ENCODE measurements around the gene MREG.

MREG gene

DNA sequence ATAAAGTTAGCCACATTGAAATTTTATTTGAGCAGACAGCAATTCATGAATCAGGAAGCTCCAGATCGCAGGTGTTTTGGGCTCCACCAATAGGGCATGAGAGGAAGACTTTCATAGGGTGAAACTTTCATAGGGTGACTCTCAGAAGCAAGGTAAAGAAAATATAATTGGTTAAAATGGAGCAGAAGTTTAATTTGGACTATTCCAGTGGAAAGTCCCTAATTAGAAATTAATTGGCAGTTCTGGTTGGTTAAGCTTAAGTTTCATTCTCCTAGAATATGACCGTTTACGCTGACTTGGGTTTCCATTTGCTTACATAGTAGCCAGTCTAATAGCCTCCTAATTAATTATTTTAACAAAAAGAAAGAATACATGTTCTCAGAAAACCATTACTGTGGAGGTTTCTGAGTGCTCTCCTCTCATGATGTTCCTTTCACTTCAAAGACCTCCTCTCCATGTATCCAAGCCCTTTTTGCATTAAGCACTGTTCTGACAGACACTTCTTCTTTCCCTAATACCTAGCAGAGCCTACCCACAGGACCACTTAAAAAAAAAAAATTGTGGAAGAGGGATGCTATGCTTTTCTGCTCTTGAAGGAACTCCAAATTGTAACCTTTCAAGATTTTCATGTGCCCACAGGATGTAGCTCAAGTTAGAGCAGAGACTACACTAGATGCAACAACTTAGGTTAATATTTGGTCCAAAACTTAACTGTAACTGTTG, 99.1 kb downstream of the MREG start:
- DNase-seq, result no peak

DNA sequence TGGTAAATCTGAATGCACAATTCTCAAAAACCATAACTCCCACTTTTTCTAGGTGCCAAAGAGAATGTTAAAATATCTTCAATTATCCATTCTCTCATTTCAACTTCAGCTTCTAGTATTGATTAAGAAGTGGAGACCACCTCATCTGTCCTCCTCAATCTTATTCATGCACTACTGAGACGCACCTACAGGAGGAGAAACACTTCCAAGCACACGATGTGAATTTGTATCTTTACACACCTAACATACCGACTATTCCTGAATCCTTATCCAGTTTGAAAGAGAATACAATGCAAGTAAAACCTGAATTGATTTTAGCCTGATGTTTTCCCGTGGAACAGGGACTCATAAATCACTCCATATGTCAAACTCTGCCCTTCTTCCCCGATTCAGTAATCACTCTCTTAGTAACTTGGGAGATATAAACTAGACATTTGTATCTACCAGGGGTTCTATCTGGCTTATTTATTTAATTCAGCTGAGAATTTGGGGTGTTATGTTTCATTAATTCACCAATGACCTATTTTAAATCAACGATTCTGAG, 101.0 kb downstream of the MREG start:
- DNase-seq, result no peak

DNA sequence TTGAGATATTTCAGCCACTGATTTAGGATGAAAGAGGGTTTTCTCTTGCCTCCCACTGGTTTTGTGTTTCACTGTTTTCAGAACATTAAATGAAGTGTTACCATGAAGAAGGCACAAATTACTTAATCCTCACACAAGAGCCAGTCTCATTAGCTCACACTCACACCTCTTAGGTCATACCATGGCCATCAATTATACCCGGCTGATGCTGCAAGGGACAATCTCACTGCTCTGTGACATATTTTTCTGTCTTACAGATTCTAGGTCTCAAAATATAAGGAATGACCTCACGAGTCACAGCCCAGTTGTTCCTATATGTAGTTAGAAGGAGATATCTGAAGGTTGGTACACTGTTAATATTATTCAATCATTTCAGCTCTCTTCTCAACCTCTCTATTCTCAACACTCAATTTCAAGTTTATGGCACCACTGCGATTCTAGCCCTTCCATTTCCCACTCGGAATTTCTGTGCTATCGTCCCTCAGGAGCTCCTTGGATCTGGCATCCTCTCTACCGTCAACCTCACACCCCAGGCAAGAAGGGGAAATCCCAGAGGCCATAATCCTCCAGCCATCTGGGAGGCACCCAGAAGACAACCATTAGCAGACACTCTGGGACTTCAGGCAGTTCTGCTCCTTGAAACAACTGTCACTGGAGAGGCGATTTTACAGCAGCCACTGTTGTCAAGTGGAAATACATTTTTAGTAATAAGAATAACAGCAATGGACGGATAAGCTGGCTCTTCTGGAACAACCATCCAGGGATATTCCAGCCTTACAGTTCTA, 101.9 kb downstream of the MREG start:
- DNase-seq, result no peak

DNA sequence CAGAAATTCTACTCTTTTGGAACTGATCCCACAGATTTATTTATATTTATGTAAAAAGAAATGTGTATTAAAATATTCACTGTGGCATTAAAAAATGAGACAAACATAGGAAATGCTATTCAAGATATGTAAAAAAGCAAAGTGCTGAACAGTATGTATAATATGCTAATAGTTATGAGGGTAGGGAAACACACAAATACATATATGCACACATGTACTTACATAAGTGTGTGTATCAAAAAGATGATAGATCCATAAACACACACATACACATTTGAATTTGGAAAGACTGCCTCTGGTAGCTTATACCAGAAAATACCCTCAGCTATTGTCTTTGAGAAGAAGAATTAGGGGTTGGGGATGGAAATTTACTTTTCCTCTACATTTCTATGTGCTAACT, 103.2 kb downstream of the MREG start:
- DNase-seq, result no peak

DNA sequence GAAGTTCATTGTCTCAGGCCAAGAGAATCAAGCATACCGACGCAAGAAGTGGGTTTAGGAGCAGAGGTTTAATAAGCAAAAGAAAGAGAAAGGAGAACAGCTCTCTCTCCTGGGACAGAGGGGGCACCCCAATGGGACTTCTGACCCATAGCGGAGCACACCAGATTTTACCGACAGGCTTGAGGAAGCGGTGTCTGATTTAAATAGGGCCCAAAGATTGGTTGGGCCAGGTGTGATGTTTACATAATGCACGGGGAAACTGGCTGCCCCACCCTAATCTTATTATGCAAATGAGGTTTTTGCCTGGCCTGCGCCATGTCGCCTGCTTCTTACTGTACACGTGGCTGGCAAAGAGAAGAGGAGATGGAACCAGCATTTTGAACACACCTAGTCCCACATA, 106.2 kb downstream of the MREG start:
- peak; percentile 29 to 72 for DNase-seq

DNA sequence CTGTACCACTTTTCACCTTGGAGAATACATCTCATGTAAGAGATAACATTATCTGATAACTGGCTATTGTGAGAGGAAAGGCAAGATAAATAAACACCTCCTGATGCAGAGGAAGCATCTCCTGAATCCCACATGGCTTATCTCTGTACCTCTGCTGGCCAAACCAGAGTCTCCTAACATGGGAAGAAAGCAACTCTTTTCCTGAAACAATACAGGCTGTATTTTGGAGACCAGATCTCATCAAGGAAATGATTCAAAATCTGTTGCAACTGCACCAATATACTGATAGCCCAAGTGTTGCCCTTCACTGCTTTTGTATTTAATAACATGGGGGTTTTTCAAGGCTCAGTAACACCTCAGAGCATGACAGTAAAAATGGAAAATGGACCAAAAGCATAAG, 106.9 kb downstream of the MREG start:
- no peak for DNase-seq

DNA sequence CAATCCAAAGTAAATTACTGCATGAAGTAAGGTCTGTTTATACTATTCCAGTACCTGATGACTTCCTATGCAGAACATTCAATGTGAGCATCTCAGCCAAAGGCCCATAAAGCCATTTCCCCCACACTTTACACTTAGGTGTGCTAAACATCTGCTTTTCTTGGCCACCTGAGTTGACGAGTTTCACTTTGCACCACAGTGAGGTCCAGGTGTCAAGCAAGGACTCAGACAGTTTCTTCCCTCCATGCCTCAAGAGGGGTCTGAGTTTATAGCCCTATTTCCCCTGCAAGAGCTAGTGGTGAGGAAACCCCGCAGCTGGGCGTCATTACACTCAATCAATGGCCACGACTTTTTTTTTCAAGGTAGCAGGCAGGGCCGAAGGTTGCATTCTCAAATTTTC, 107.7 kb downstream of the MREG start:
- no peak for DNase-seq

DNA sequence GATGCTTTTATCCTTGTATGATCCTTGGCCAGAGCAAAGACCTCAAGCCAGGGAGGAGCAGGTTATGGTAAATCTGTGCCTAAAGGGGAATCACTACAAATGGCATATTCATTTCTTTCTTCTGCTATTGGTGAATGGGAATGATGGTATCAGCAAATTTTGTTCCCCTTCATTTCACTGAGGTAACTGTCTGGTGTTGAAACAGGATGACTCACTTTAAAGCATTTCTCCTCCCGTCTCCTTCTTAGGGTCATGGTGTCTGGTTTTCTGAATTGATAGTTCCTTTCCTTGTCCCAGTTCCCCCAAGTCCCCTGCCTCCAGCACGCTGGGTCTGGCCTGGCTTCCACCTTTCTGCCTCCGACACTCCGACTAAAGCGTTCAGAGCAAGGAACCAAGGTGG, 109.2 kb downstream of the MREG start:
- no peak for DNase-seq

DNA sequence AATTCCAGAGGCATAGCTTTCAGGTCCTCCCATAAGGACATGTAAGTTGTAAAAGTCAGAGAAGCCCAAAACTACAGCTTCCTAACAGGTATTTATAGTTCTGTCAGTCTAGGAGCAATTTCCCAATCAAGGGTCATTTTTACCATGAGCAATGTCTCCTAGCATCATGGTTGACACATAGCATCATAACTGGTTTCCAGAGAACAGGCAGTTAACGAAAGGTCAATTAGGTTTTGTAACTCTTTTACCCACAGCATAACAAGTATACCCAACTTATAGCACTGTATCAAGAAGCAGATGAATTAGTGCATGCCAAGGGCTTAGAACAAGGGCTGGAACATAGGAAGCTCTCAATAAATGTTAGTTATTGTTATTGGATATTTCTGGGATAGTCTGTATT, 110.1 kb downstream of the MREG start:
- no peak for DNase-seq

DNA sequence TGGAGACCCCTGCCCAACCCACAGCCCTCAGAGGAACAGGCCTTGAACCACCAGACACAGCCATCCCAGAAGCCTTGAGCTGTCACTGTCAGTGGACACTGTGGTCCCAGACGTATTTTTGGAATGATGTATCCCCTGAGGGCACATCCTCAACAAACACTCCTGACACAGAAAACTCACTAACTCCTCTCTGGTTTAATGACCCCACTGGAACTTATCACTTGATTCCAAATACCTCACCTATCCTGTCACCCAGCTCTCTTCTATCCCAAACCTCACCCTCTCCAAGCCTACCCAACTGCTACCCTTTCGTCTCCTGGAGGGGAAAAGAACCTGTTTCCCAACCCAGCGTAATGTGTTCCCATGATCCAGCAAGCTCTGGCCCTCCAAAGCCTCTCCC, 111.6 kb downstream of the MREG start:
- DNase-seq, result no peak

DNA sequence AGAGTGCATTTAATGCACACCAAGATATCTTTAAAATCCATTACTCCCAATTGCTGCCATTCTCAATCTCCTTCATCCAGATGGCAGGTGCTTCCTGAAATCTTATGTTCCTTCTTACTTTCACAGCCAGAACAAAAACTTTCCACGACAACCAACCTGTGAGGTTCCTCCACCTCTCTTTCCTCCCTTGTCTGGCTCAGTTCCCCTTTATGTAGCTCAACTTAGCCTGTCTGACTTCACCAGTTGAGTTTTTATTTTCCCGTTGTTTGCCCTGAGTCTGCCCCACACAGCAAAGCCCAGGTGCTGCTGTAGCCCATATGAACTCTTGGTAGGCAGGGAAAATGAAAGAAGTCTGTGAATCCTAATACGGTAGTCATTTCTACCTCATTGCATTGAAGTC, 112.5 kb downstream of the MREG start:
- DNase-seq, result no peak

DNA sequence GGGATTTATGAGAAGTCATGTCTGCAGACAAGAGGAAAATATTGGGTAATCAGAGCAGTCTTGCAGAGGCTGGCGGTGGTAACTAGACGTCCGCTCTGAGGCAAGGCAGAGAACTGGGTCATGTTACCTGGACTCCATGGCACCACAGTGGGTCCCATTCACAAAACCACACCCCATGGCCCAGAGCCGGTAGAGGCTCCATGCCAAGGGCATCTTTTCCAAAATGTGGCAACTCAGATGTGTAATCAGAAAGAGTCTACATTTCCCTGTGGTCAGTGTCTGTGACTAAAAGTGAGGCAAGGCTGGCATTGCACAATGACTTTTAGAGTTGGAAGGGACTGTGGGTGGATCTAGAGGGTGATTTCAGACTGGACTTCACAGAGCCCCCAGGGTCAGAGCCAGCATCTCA, 113.1 kb downstream of the MREG start:
- no peak for DNase-seq

DNA sequence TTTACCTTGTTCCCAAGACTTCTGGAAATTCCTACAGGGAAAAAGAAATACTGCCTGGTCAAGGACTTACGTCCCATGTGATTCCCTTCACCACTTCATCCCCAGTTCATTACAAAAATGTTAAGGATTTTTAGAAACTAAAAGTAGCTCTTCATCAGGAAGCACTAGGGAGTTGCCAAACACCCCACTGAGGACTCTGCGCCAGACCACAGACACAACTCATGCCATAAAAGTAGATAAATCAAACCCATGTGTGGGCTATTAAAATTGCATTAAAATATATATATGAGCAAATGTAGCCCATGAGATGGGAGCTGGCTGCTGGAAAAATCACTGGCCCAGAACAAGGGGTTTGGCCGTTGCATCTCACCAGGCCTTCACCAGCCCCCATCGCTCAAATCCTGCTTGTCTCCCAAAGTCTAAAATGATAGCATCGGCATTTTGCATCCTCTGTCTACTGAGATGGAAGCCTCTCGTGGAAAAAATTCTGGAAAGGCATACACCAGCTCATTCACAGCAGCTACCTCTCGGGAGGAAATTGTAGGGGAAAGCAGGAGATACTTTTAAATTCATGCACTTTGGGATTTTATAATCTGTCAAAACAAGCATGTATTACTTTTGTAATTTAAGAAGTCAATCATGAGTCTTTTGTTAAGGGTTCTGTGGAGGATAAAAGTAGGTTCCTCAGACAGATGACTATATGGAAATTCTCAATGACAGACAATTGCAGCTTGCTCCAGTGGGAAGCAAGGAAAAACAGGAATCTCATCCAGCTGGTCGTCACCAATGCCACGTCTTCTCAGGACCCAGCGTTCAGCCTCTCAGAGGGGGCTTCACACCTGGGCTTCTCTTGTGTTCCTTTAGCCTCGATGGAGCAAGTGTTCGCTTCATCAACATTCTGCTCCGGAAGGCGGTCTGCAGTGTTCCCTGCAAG, 113.9 kb downstream of the MREG start:
- DNase-seq, result no peak

DNA sequence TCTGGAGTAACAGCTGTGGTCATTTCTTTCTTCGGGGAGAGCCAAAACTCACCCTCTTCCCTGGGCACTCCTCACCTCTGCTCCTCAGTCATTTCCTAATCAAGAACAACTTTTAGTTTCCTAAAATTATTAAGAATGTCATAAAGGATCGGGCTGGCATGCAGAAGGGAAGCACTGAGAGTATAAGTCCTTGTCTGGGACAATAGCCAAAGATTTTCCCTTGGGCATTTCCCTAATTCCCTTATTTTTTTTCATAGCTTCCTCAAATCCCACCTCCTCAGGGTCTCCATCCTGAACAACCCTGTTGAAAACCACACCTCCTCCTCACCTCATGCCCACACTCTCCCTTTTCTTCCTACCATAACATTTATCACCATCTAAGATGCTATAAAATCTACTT, 115.0 kb downstream of the MREG start:
- DNase-seq, result no peak

DNA sequence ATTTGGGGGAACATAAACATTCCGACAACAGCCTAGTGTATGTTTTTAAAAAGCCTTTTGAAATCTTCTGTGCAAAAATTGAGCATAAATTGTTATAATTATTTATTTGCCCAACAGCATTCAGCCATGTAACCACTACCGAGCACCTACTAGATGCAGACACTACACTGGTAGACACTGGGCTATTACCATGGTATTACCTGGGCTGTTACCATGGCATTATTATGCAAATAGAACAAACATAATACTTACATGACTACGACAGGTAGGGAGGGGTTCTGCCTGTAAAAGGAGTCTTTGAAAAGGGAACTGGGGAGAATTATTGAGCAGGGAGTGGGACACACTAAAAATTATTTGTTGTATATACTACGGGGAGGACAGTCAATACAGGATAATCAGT, 116.4 kb downstream of the MREG start:
- peak; percentile 83 to 85 for DNase-seq

DNA sequence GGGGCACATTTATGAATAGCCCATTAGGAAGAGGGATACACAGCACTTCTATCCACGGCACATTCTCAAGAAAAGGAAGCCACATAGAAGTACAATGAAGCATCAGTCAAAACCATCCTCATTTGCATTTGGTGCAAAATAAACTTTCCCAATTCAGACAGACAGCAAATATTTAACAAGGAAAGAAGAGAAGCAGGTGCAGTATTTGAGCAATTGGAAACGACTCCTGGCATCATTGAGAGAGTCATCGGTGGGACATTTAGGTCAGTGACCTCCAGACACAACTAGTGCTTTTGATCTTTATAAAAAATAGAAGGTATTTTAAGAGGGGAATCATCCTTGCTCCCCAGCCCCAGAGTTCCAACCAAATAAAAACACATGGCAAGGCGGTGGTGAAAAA, 118.0 kb downstream of the MREG start:
- DNase-seq, result peak; percentile 66 to 70
